Endothelial cell of hepatic sinusoid (primary cell): ENCODE results near the gene POP7.

Experiments used
- in situ Hi-C: cut with HindIII; loops from 2 replicates; pipeline ENCODE4 v1.10.0; 2017; ENCODE audit warnings: low sequenced_read_pairs

The POP7 gene

GRCh38 chr7:100689230-100690135, 16.4 kb upstream of the POP7 start:
- in situ Hi-C loops, result no loop called here

- in situ Hi-C loops, result no loop called here
Measured at GRCh38 chr7:100691676-100692577, 14.0 kb upstream of the POP7 start.

GRCh38 chr7:100692578-100692961, 13.4 kb upstream of the POP7 start:
- in situ Hi-C loops, result no loop called here

DNA sequence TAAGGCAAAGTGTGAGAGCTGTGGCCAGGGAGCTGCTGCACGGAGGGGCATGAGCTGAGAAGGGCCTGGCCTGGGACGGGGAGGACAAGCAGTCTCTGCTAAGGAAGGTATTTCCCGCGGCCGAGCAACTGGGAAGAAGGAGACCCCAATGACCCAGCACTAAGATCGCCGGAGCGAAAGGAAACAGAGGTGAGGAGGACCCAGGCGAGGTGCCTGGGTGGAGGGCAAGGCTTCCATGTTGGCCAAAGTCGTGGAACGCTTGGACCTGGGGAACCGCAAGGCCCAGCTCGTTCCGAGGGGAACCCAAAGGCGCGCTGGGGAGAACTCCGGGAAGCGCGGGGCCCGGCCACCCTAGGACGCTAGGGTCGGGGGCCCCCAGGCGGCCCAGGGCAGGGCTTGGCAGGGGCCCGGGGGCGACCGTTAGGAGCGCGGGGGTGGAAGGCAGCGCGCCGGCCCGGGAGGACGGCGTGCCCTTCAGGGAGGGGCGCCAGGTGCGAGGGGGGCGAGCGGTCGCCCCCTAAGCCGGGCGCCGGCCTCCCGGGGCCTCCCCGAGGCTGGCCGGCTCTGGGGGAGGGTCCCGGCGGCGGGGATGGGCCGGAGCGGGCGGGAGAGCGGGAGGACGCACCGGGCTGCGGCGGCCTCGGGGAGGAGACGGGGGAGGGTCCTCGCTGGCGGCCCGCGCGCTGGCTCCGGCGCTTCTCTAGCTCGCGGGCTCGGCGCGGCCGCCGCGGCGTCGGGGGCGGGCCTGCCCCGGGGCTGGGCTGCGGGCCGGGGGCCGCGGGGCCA, 12.4 kb upstream of the POP7 start:
- in situ Hi-C loops, result no loop called here

GRCh38 chr7:100694098-100694745, 11.7 kb upstream of the POP7 start, which contains the start of gene GIGYF1:
GIGYF1 (minus strand) TSS chr7:100694250; CDS start chr7:100688238, 6,012 bp downstream.
- in situ Hi-C loops, result no loop called here

DNA sequence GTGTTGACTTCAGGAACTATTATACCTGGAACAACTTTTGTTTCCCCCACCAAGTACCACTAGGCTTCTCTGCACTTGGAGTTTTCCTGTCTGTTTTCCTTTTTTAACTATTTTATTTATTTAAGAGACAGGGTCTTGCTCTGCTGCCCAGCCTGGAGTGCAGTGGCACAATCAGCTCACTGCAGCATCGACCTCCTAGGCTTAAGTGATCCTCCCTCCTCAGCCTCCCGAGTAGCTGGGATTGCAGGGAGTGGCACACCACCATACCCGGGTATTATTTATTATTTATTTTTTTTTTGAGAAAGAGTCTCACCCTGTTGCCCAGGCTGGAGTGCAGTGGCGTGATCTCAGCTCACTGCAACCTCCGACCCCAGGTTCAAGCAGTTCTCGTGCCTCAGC, 9.8 kb upstream of the POP7 start:
- in situ Hi-C loops, result no loop called here

DNA sequence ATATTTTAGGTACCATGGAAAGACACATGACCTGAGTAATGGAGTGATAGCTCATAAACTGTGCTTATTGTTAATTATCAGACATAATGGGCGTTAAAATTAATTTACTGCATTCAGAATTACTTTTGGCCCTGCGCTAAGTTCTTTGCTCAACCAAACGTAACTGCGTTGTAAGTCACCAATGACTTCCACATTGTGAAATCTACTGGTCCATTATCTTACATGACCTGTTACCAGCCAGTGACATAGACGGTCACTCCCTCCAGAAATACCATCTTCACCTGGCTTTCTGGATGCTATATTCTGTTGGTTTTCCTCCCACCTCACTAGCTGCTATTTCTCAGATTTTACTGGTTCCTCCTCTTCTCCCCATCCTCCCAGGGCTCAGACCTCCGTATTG, 6.9 kb upstream of the POP7 start:
- in situ Hi-C loops, result no loop called here

GRCh38 chr7:100701089-100701488, 4.8 kb upstream of the POP7 start:
- in situ Hi-C loops, result loop anchor here (25.0 kb wide), 1 partner anchor 136 kb away; the partner anchor contains the start of gene EPHB4

DNA sequence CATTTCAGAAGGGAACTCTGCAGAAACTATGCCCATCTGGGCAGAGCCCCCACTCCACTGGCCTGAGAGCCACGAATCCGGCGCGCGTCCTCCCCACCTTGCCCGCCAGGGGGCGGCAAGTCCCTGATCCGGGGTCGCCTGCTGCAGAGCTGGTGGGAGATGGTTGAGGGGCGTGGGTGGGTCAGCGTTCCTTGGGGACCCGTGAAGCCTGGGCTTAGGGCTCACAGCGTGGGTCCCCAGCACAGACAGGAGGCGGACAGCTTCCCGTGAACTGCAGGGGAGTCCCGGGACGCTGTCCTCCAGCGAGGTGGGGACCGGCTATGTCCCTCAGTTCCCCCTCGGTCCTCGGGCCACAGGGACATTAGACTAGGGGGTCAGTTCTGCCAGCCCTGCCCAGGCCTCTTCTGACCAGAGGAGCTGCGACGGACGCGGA, 585 bp upstream of the POP7 start:
- in situ Hi-C loops, result loop anchor here (25.0 kb wide), 1 partner anchor 132 kb away; the partner anchor contains the start of gene EPHB4

DNA sequence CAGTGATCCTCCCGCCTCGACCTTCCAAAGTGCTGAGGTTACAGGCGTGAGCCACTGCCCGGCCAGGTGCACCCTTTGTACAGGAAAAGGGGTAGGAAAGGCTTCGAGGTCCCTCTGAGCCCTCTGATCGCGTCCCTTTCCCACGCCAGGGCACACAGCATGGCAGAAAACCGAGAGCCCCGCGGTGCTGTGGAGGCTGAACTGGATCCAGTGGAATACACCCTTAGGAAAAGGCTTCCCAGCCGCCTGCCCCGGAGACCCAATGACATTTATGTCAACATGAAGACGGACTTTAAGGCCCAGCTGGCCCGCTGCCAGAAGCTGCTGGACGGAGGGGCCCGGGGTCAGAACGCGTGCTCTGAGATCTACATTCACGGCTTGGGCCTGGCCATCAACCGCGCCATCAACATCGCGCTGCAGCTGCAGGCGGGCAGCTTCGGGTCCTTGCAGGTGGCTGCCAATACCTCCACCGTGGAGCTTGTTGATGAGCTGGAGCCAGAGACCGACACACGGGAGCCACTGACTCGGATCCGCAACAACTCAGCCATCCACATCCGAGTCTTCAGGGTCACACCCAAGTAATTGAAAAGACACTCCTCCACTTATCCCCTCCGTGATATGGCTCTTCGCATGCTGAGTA, 871 bp downstream of the POP7 start:
- in situ Hi-C loops, result loop anchor here (25.0 kb wide), 1 partner anchor 131 kb away; the partner anchor contains the start of gene EPHB4

DNA sequence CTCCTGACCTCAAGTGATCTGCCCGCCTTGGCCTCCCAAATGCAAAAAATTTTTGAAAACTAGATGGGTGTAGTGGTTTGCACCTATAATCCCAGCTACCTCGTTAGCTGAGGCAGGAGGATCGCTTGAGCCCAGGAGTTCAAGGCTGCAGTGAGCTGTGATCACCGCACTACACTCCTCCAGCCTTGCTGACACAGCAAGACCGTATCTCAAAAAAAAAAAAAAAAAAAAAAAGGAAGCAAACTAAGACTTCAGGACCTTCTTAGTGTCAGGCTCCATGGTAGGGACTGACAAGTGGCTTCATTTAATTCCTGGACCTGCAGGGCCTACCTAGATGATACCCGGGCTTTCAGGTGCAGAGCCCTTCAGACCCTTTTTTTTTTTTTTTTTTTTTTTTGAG, 2.5 kb downstream of the POP7 start:
- in situ Hi-C loops, result loop anchor here (25.0 kb wide), 1 partner anchor 129 kb away; the partner anchor contains the start of gene EPHB4

DNA sequence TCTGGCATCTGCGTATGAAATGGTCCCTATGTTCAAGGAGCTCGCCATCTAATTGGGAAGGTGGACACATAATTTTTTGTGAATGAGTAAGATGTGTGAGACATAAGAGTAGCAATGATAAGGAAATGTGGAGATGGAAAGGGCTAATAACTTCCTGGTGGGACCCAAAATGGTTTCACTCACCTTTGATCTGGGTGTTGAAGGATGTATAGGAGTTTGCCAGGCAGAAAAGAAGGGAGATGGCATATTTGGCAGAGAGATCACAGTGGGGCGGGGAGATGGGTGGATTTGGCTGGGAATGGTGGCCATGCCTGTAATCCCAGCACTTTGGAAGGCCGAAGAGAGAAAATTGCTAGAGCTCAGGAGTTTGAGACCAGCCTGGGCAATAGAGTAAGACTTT, 4.5 kb downstream of the POP7 start:
- in situ Hi-C loops, result loop anchor here (5.0 to 25.0 kb wide), 2 partner anchors 57 to 127 kb away; partner anchors contain the start of gene EPHB4

DNA sequence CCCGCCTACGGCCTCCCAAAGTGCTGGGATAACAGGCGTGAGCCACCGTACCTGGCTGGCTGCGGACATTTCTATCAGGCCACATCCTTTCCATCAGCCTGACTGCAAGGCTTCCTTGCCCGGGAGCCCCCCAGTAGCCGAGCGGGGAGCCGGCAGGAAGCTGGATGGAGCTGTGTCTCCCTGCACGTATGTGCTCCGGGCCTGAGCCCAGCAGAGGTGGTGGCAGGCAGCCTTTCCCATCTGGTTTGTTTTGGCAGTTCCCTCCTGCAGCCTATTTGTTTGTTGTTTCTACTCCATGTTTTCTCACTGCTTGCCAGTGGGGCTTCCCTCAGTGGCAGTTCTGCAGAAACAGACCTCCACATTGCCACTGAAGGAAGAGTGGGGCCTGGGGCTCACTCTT, 5.4 kb downstream of the POP7 start:
- in situ Hi-C loops, result loop anchor here (5.0 to 25.0 kb wide), 2 partner anchors 56 to 126 kb away; partner anchors contain the start of gene EPHB4

- in situ Hi-C loops, result loop anchor here (5.0 to 25.0 kb wide), 2 partner anchors 53 to 123 kb away; partner anchors contain the start of gene EPHB4
Measured at GRCh38 chr7:100714725-100715124, 8.8 kb downstream of the POP7 start.

DNA sequence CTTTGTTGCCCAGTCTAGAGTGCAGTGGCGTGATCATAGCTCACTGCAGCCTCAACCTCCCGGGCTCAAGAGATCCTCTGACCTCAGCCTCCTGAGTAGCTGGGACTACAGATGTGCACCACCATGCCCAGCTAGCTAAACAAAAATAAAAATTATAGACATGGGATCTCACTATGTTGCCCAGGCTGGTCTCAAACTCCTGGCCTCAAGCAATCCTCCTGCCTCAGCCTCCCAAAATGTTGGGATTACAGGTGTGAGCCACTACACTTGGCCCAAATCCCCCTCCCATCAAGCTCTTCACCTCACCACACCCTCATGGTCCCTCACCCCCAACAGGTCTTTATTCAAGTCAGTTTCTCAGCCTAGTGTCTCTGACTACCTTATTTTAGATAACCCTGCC, 11.2 kb downstream of the POP7 start:
- in situ Hi-C loops, result loop anchor here (25.0 kb wide), 1 partner anchor 120 kb away; the partner anchor contains the start of gene EPHB4

DNA sequence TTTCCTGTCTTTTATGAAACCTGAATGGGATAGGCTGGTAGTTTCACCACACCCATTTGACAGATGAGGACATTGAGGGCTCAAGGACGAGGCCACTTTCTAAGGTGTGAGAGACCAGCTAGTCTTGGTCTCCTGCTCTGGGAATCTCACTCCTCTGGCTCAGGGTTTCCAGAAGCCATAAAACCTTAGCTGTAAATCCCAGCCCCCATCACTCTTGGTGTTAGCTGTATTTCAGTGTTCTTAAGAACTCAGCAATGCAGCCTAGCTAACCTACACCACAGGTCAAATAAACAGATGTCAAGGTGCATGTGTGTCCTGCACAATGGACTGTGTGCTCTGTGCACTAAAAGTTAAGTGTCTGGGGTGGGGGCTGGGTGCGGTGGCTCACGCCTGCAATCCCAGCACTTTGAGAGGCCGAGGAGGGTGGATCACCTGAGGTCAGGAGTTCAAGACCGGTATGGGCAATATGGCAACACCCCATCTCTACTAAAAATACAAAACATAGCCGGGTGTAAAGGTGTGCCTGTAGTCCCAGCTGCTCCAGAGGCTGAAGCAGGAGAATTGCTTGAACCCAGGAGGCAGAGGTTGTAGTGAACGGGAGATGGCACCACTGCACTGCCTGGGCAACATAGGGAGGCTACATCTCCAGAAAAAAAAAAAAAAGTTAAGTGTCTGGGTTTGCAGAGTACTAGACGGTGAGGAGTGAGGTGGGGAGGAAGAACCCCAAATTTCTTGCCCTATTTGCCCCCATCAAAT, 13.8 kb downstream of the POP7 start:
- in situ Hi-C loops, result loop anchor here (25.0 kb wide), 1 partner anchor 118 kb away; the partner anchor contains the start of gene EPHB4

- in situ Hi-C loops, result loop anchor here (25.0 kb wide), 1 partner anchor 117 kb away; the partner anchor contains the start of gene EPHB4
Measured at GRCh38 chr7:100720279-100720670, 14.4 kb downstream of the POP7 start, which contains the start of gene EPO. EPO (plus strand) TSS chr7:100720468; CDS start chr7:100720981, 513 bp downstream.
